Loucy (cell line): Measurements from ENCODE around the gene DMRTA2.

Source experiments
- H2AFZ ChIP-seq: fragments of 200-600 bp; sonication (generic); 2 replicates; pipeline ENCODE4 v1.6.0; 2016; ENCODE audit warnings: antibody characterized with exemption, mild to moderate bottlenecking, low read length, moderate library complexity
- H3F3A ChIP-seq: fragments of 200-600 bp; 2 replicates; pipeline ENCODE4 v1.6.0; 2016; ENCODE audit warnings: antibody characterized with exemption, low read depth, mild to moderate bottlenecking
- H3K27me3 ChIP-seq: fragments of 200-600 bp; sonication (generic); 2 replicates; pipeline ENCODE4 v1.6.1; 2014; ENCODE audit warnings: low read length, mild to moderate bottlenecking; ENCODE audit not compliant: insufficient read depth, poor library complexity, severe bottlenecking
- H3K36me3 ChIP-seq: fragments of 200-600 bp; sonication (generic); 2 replicates; pipeline ENCODE4 v1.6.1; 2016; ENCODE audit warnings: low read length; ENCODE audit not compliant: insufficient read depth
- H3K4me1 ChIP-seq: fragments of 200-600 bp; sonication (generic); 2 replicates; pipeline ENCODE4 v1.5.1; 2014; ENCODE audit warnings: low read length, mild to moderate bottlenecking; ENCODE audit not compliant: insufficient read depth, poor library complexity, severe bottlenecking
- H3K4me2 ChIP-seq: fragments of 200-600 bp; sonication (generic); 2 replicates; pipeline ENCODE4 v1.6.0; 2014; ENCODE audit warnings: antibody characterized with exemption, low read length, low read depth, mild to moderate bottlenecking; ENCODE audit not compliant: poor library complexity, severe bottlenecking
- H3K4me3 ChIP-seq: fragments of 200-600 bp; sonication (generic); 2 replicates; pipeline ENCODE4 v1.5.1; 2014; ENCODE audit warnings: low read length, mild to moderate bottlenecking, mixed read lengths; ENCODE audit not compliant: poor library complexity, severe bottlenecking
- H3K79me2 ChIP-seq: fragments of 200-600 bp; sonication (generic); 2 replicates; pipeline ENCODE4 v1.6.1; 2014; ENCODE audit warnings: low read length; ENCODE audit not compliant: insufficient read depth
- H3K9ac ChIP-seq: fragments of 200-600 bp; sonication (generic); 2 replicates; pipeline ENCODE4 v1.6.0; 2014; ENCODE audit warnings: mild to moderate bottlenecking, low read depth, low read length, moderate library complexity; ENCODE audit not compliant: poor library complexity, severe bottlenecking
- H3K9me2 ChIP-seq: fragments of 200-600 bp; sonication (generic); replicated peaks from 2 replicates; pipeline ENCODE4 v1.6.1; 2016; ENCODE audit warnings: low read depth, low read length, mixed read lengths
- H3K9me3 ChIP-seq: fragments of 200-600 bp; sonication (generic); 2 replicates; pipeline ENCODE4 v1.6.1; 2014; ENCODE audit warnings: mild to moderate bottlenecking, antibody characterized with exemption, low read length, low read depth; ENCODE audit not compliant: insufficient read depth
- H4K20me1 ChIP-seq: fragments of 200-600 bp; sonication (generic); 2 replicates; pipeline ENCODE4 v1.6.0; 2014; ENCODE audit warnings: antibody characterized with exemption, low read length, mild to moderate bottlenecking; ENCODE audit not compliant: insufficient read depth, poor library complexity, severe bottlenecking
- CTCF ChIP-seq: fragments of 200-600 bp; sonication (generic); conservative IDR thresholded peaks from 2 replicates; pipeline ENCODE4 v1.5.1; 2014; ENCODE audit warnings: mild to moderate bottlenecking, antibody characterized with exemption, low read length
- EZH2phosphoT487 ChIP-seq: fragments of 200-600 bp; IDR thresholded peaks from 2 replicates; pipeline ENCODE4 v1.6.1; 2018; ENCODE audit warnings: antibody characterized with exemption, mild to moderate bottlenecking, moderate library complexity, borderline replicate concordance

Gene DMRTA2

GRCh38 chr1:50416150-50416527 is 7.1 kb downstream of the DMRTA2 start:
- Histone ChIP-seq H4K20me1 (no peaks in the 10 kb centered on the region), H3K36me3 (no peaks in the 10 kb centered on the region), H3K79me2 (no peaks in the 10 kb centered on the region), H2AFZ (no peak overlapping the region), H3K4me3 (no peak overlapping the region), H3F3A (no peaks in the 10 kb centered on the region), H3K4me1 (no peaks in the 10 kb centered on the region), H3K9me3 (no peaks in the 10 kb centered on the region), H3K27me3 (no peaks in the 10 kb centered on the region), H3K9me2 (no peaks in the 10 kb centered on the region), H3K9ac (no peak overlapping the region), H3K4me2 (no peak overlapping the region)
- TF ChIP-seq EZH2phosphoT487, result no peak
- TF ChIP-seq CTCF, result no peak

- Histone ChIP-seq H3F3A (no peaks in the 10 kb centered on the region), H3K9me3 (no peaks in the 10 kb centered on the region), H4K20me1 (no peaks in the 10 kb centered on the region), H3K9ac (no peak overlapping the region), H3K4me1 (no peaks in the 10 kb centered on the region), H3K4me2 (no peak overlapping the region), H3K9me2 (no peaks in the 10 kb centered on the region), H3K4me3 (no peak overlapping the region), H3K27me3 (no peaks in the 10 kb centered on the region), H2AFZ (no peak overlapping the region), H3K79me2 (no peaks in the 10 kb centered on the region), H3K36me3 (no peaks in the 10 kb centered on the region)
- TF ChIP-seq CTCF, result no peak
- no peak for TF ChIP-seq EZH2phosphoT487
Observed at GRCh38 chr1:50415235-50416149, 7.8 kb downstream of the DMRTA2 start.

GRCh38 chr1:50414853-50415234 is 8.4 kb downstream of the DMRTA2 start:
- Histone ChIP-seq H3K9me2 (no peaks in the 10 kb centered on the region), H3F3A (no peaks in the 10 kb centered on the region), H3K36me3 (no peaks in the 10 kb centered on the region), H3K4me2 (no peak overlapping the region), H3K4me3 (no peak overlapping the region), H3K9ac (no peak overlapping the region), H3K4me1 (no peaks in the 10 kb centered on the region), H3K27me3 (no peaks in the 10 kb centered on the region), H3K9me3 (no peaks in the 10 kb centered on the region), H4K20me1 (no peaks in the 10 kb centered on the region), H2AFZ (no peak overlapping the region), H3K79me2 (no peaks in the 10 kb centered on the region)
- TF ChIP-seq CTCF (no peak), EZH2phosphoT487 (no peak)
